SK-N-SH treated with all-trans-retinoic acid at 6 μM for 48 hours (cell line): ENCODE measurements around the gene IMMP2L.

Source experiments
- ATAC-seq: fragments of 200-7000 bp; cut with Tn5 transposase; 3 replicates; pipeline ENCODE4 v1.9.1; 2020; ENCODE audit warnings: mild to moderate bottlenecking, moderate library complexity
- ARNTL ChIP-seq: fragments of 450-650 bp; formaldehyde crosslinking; IDR thresholded peaks from 2 replicates; pipeline ENCODE4 v1.5.0; 2020; ENCODE audit warnings: low read depth, mild to moderate bottlenecking, moderate library complexity, borderline replicate concordance
- BACH2 ChIP-seq: fragments of 250-450 bp; sonication (Bioruptor Pico); IDR thresholded peaks from 2 replicates; pipeline ENCODE4 v1.9.0; 2021; ENCODE audit warnings: mild to moderate bottlenecking, borderline replicate concordance
- CREB5 ChIP-seq: fragments of 250-450 bp; sonication (Bioruptor Pico); IDR thresholded peaks from 2 replicates; pipeline ENCODE4 v1.5.1; 2020; ENCODE audit warnings: low read depth, mild to moderate bottlenecking, moderate library complexity
- CSDC2 ChIP-seq: fragments of 250-450 bp; sonication (Bioruptor Pico); IDR thresholded peaks from 2 replicates; pipeline ENCODE4 v1.5.0; 2020; ENCODE audit warnings: mild to moderate bottlenecking, moderate library complexity
- CSRNP3 ChIP-seq: fragments of 250-450 bp; sonication (Bioruptor Pico); IDR thresholded peaks from 2 replicates; pipeline ENCODE4 v1.5.1; 2021; ENCODE audit warnings: mild to moderate bottlenecking, moderate library complexity
- ESRRG ChIP-seq: fragments of 250-450 bp; sonication (Bioruptor Pico); IDR thresholded peaks from 2 replicates; pipeline ENCODE4 v1.6.1; 2021; ENCODE audit warnings: mild to moderate bottlenecking
- GLIS3 ChIP-seq: fragments of 250-450 bp; sonication (Bioruptor Pico); IDR thresholded peaks from 2 replicates; pipeline ENCODE4 v1.5.0; 2020; ENCODE audit warnings: mild to moderate bottlenecking, moderate library complexity
- ISL1 ChIP-seq: fragments of 250-450 bp; sonication (Bioruptor Pico); IDR thresholded peaks from 2 replicates; pipeline ENCODE4 v2.1.2; 2022; ENCODE audit warnings: mild to moderate bottlenecking, moderate library complexity
- OSR1 ChIP-seq: fragments of 250-450 bp; sonication (Bioruptor Pico); IDR thresholded peaks from 2 replicates; pipeline ENCODE4 v1.8.0; 2022; ENCODE audit warnings: moderate library complexity, mild to moderate bottlenecking, inconsistent platforms
- PATZ1 ChIP-seq: fragments of 250-450 bp; sonication (Bioruptor Pico); IDR thresholded peaks from 2 replicates; pipeline ENCODE4 v1.8.0; 2020; ENCODE audit warnings: mild to moderate bottlenecking, moderate library complexity, borderline replicate concordance
- POU6F1 ChIP-seq: fragments of 250-450 bp; sonication (Bioruptor Pico); IDR thresholded peaks from 2 replicates; pipeline ENCODE4 v1.8.0; 2021; ENCODE audit warnings: low read depth, mild to moderate bottlenecking, moderate library complexity, borderline replicate concordance
- PPARA ChIP-seq: fragments of 250-450 bp; sonication (Bioruptor Pico); IDR thresholded peaks from 2 replicates; pipeline ENCODE4 v1.5.0; 2020; ENCODE audit warnings: mild to moderate bottlenecking, borderline replicate concordance
- RARB ChIP-seq: fragments of 250-450 bp; sonication (Bioruptor Pico); IDR thresholded peaks from 2 replicates; pipeline ENCODE4 v1.8.0; 2021; ENCODE audit warnings: mild to moderate bottlenecking, moderate library complexity
- SNAI2 ChIP-seq: fragments of 250-450 bp; sonication (Bioruptor Pico); IDR thresholded peaks from 2 replicates; pipeline ENCODE4 v1.5.0; 2020; ENCODE audit warnings: mild to moderate bottlenecking, moderate library complexity
- TCF4 ChIP-seq: fragments of 250-450 bp; sonication (Bioruptor Pico); IDR thresholded peaks from 2 replicates; pipeline ENCODE4 v1.8.0; 2021; ENCODE audit warnings: mild to moderate bottlenecking, moderate library complexity, borderline replicate concordance
- TSHZ2 ChIP-seq: fragments of 250-450 bp; sonication (Bioruptor Pico); IDR thresholded peaks from 2 replicates; pipeline ENCODE4 v1.5.0; 2020; ENCODE audit warnings: mild to moderate bottlenecking, moderate library complexity
- ZC3H10 ChIP-seq: fragments of 250-450 bp; sonication (Bioruptor Pico); IDR thresholded peaks from 2 replicates; pipeline ENCODE4 v1.5.1; 2021; ENCODE audit warnings: mild to moderate bottlenecking, moderate library complexity
- ZNF565 ChIP-seq: fragments of 450-650 bp; formaldehyde crosslinking; conservative IDR thresholded peaks from 2 replicates; pipeline ENCODE4 v1.5.0; 2020; ENCODE audit warnings: low read depth, mild to moderate bottlenecking, moderate library complexity
- ZNF70 ChIP-seq: fragments of 450-650 bp; formaldehyde crosslinking; IDR thresholded peaks from 2 replicates; pipeline ENCODE4 v1.5.0; 2020; ENCODE audit warnings: mild to moderate bottlenecking, moderate library complexity
- ZNF8 ChIP-seq: fragments of 450-650 bp; formaldehyde crosslinking; IDR thresholded peaks from 2 replicates; pipeline ENCODE4 v1.5.0; 2020; ENCODE audit warnings: mild to moderate bottlenecking, moderate library complexity

IMMP2L gene

GRCh38 chr7:110856704-110857103 is 705.6 kb downstream of the IMMP2L start:
- no peak for TF ChIP-seq ISL1
- no peak for TF ChIP-seq CREB5 (CRISPR knock-in tag)
- no peak for TF ChIP-seq SNAI2 (CRISPR knock-in tag)
- TF ChIP-seq BACH2 (CRISPR knock-in tag): no peak
- TF ChIP-seq ZNF70: no peak
- no peak for TF ChIP-seq ZNF565 (CRISPR knock-in tag)
- no peak for TF ChIP-seq CSRNP3 (CRISPR knock-in tag)
- TF ChIP-seq ZC3H10: no peak
- no peak for TF ChIP-seq POU6F1 (CRISPR knock-in tag)
- no peak for TF ChIP-seq GLIS3 (CRISPR knock-in tag)
- TF ChIP-seq RARB (CRISPR knock-in tag): no peak
- TF ChIP-seq PATZ1 (CRISPR knock-in tag): no peak
- no peak for ATAC-seq

GRCh38 chr7:110854651-110855050 is 707.6 kb downstream of the IMMP2L start:
- TF ChIP-seq ZNF70 (no peak), ESRRG (CRISPR knock-in tag) (no peak), CSRNP3 (CRISPR knock-in tag) (no peak), ZNF8 (CRISPR knock-in tag) (no peak), PATZ1 (CRISPR knock-in tag) (no peak), OSR1 (CRISPR knock-in tag) (no peak)
- no peak for ATAC-seq

- no peak for TF ChIP-seq ARNTL
- ATAC-seq: no peak
These were observed 708.1 kb downstream of the IMMP2L start for GRCh38 chr7:110854166-110854565.

GRCh38 chr7:110853263-110853662 is 709.0 kb downstream of the IMMP2L start:
- ATAC-seq: no peak
- no peak for TF ChIP-seq ZNF8 (CRISPR knock-in tag)
- TF ChIP-seq POU6F1 (CRISPR knock-in tag): no peak
- TF ChIP-seq TCF4 (CRISPR knock-in tag): no peak
- no peak for TF ChIP-seq SNAI2 (CRISPR knock-in tag)
- no peak for TF ChIP-seq GLIS3 (CRISPR knock-in tag)
- TF ChIP-seq TSHZ2 (CRISPR knock-in tag): no peak
- no peak for TF ChIP-seq BACH2 (CRISPR knock-in tag)
- TF ChIP-seq ZNF70: no peak
- no peak for TF ChIP-seq CSDC2 (CRISPR knock-in tag)
- TF ChIP-seq RARB (CRISPR knock-in tag): no peak
- TF ChIP-seq PPARA: no peak
